H1 (cell line): Measurements from ENCODE around the gene CCDC83. TPM values are rescaled to one million over a fixed set of nuclear protein-coding genes. Genes with fewer than 3 reads are reported as not detected.

Source experiments
- ATF3 ChIP-seq: IDR thresholded peaks from 2 replicates; pipeline ENCODE4 v1.6.1; 2011; ENCODE audit warnings: low read depth, mild to moderate bottlenecking, low read length; ENCODE audit not compliant: insufficient read depth
- CEBPB ChIP-seq: IDR thresholded peaks from 2 replicates; pipeline ENCODE4 v1.6.1; 2012; ENCODE audit warnings: low read depth, low read length
- CHD7 ChIP-seq: fragments of 300-600 bp; sonication (generic); IDR thresholded peaks from 2 replicates; pipeline ENCODE4 v1.7.1; 2012; ENCODE audit warnings: low read length, moderate library complexity, mild to moderate bottlenecking, inconsistent platforms; ENCODE audit not compliant: insufficient replicate concordance
- CREB1 ChIP-seq: IDR thresholded peaks from 2 replicates; pipeline ENCODE4 v1.6.1; 2012; ENCODE audit warnings: inconsistent platforms
- EP300 ChIP-seq, 2 experiments: IDR thresholded peaks; 1 replicate in 1 of 2; 2 replicates in 1 of 2; pipeline ENCODE4 v1.6.1; 2011 to 2012; ENCODE audit warnings: low read depth in 2 of 2, low read length in 2 of 2, mild to moderate bottlenecking in 2 of 2, borderline replicate concordance in 1 of 2, inconsistent platforms in 1 of 2, moderate library complexity in 1 of 2
- FOSL1 ChIP-seq: IDR thresholded peaks from 2 replicates; pipeline ENCODE4 v1.6.1; 2011; ENCODE audit warnings: mild to moderate bottlenecking, low read depth, low read length, moderate library complexity; ENCODE audit not compliant: insufficient read depth
- JUN ChIP-seq: IDR thresholded peaks from 2 replicates; pipeline ENCODE4 v1.6.1; 2011; ENCODE audit warnings: low read depth, mild to moderate bottlenecking, improper control_type of control experiment, low read length
- KDM4A ChIP-seq: IDR thresholded peaks from one replicate; pipeline ENCODE4 v1.7.1; 2012; ENCODE audit warnings: low read depth, mild to moderate bottlenecking, moderate library complexity, low read length, inconsistent platforms; ENCODE audit not compliant: severe bottlenecking
- RXRA ChIP-seq: IDR thresholded peaks from 2 replicates; pipeline ENCODE4 v1.6.1; 2011; ENCODE audit warnings: low read depth, mild to moderate bottlenecking, low read length, moderate library complexity; ENCODE audit not compliant: insufficient read depth
- SAP30 ChIP-seq: fragments of 300-600 bp; sonication (generic); IDR thresholded peaks from 2 replicates; pipeline ENCODE4 v1.7.1; 2012; ENCODE audit warnings: low read length, moderate library complexity, mild to moderate bottlenecking, inconsistent platforms; ENCODE audit not compliant: insufficient read depth, insufficient replicate concordance
- ZNF274 ChIP-seq: IDR thresholded peaks from 2 replicates; pipeline ENCODE4 v1.7.0; 2012; ENCODE audit warnings: low read length, borderline replicate concordance; ENCODE audit errors: extremely low read depth
- polyA plus RNA-seq, 7 experiments: library from polyadenylated mRNA; depleted of rRNA in 3 of 7; stranded (reverse) in 5 of 7; unstranded in 2 of 7; fragments of >200 nt in 5 of 7; fragments of 200-250 nt in 2 of 7; gene quantifications; 1 replicate in 5 of 7; 2 replicates in 1 of 7; 4 replicates in 1 of 7; pipeline versions ENCODE4 v1.2.1 to v1.2.3, GENCODE V29; 2011 to 2013; ENCODE audit warnings: missing spikeins in 2 of 7, mixed read lengths in 2 of 7
- total RNA-seq: library from RNA; stranded (reverse); fragmentation: NEBNext Ultra II Directional; extraction: Animal tissue kit (Norgen Biotek cat#: 25700); gene quantifications from 2 replicates; pipeline ENCODE4 v1.2.1, GENCODE V29; 2021

CCDC83 gene
- total and polyA plus RNA-seq, 2 of the 8 experiments (the other 6 are each of a cell fraction or from before 2014, with no cell fraction given) = not detected

- no peak for TF ChIP-seq CHD7
- TF ChIP-seq KDM4A = no peak
- no peak for TF ChIP-seq SAP30
- no peak for TF ChIP-seq EP300 (IDR thresholded peaks at IDR 0.05; ENCODE audit: borderline replicate concordance in 1 of 2, low read depth in 2 of 2, low read length in 2 of 2)
- TF ChIP-seq ATF3 = no peak
- TF ChIP-seq ZNF274 = no peak
- no peak for TF ChIP-seq JUN
- no peak for TF ChIP-seq CEBPB
- no peak for TF ChIP-seq FOSL1
- TF ChIP-seq RXRA = no peak
- TF ChIP-seq CREB1 = no peak
- TF ChIP-seq, all 59 proteins: peak for 0
Observed at GRCh38 chr11:85823816-85824215, 31.4 kb upstream of the CCDC83 start (continued).
